GM12878 (cell line): ENCODE results near the gene KBTBD3. TPM values are rescaled to one million over a fixed set of nuclear protein-coding genes. Genes with fewer than 3 reads are reported as not detected.
"Not testable (repeated sequence)": the region's sequence is repeated elsewhere in the genome, so short reads cannot be mapped to it uniquely, and the experiment has no call there.

Experiments used
- ATAC-seq: fragments of 200-7000 bp; cut with Tn5 transposase; 3 replicates; pipeline ENCODE4 v1.9.1; 2020; ENCODE audit warnings: mild to moderate bottlenecking, moderate library complexity
- BruUV-seq: library from RNA; stranded (reverse); fragments of 400-500 nt; replicated peaks from 2 replicates; lab custom pipeline; 2021; lab: Mats Ljungman, UMichigan
- CTCF ChIA-PET: fragments of 300-600 bp; sonication (Branson Sonifier 250); formaldehyde crosslinking; extraction: SDS; loops from one replicate; lab custom pipeline; 2021; ENCODE audit warnings: inconsistent platforms; lab: Yijun Ruan, JAX
- POLR2A ChIA-PET: fragments of 350-600 bp; formaldehyde crosslinking; extraction: SDS; loops from one replicate; lab custom pipeline; 2021; ENCODE audit warnings: inconsistent platforms; lab: Charles Lee
- RAD21 ChIA-PET: fragments of 300-600 bp; sonication (Branson Sonifier 250); formaldehyde crosslinking; loops from one replicate; lab custom pipeline; 2023; ENCODE audit warnings: antibody characterized with exemption; ENCODE audit not compliant: unreplicated experiment; lab: Charles Lee
- SMC1A ChIA-PET: fragments of 300-600 bp; sonication (Branson Sonifier 250); formaldehyde crosslinking; loops from one replicate; lab custom pipeline; 2023; ENCODE audit not compliant: unreplicated experiment, uncharacterized antibody; lab: Charles Lee
- DNase-seq: peaks from one replicate; pipeline ENCODE4 v3.0.0-alpha.2; 2011; ENCODE audit warnings: low read depth, low spot score
- FAIRE-seq: peaks from 3 replicates; lab custom pipeline; 2011; peaks lifted over from hg19 to GRCh38; lab: Jason Lieb, UNC
- H2AFZ ChIP-seq: 2 replicates; pipeline ENCODE4 v1.6.0; 2011; ENCODE audit warnings: low read depth, low read length, control low read depth; ENCODE audit not compliant: control insufficient read depth
- H3K27ac ChIP-seq: 2 replicates; pipeline ENCODE4 v1.5.1; 2011; ENCODE audit warnings: control low read depth; ENCODE audit not compliant: control insufficient read depth, insufficient read depth
- H3K27me3 ChIP-seq, 2 experiments: replicated peaks in 1 of 2; 2 replicates each; pipeline versions ENCODE4 v1.6.0 to v1.6.1; 2011; ENCODE audit warnings: low read length in 1 of 2; ENCODE audit not compliant: control insufficient read depth in 2 of 2, insufficient read depth in 2 of 2
- H3K36me3 ChIP-seq, 2 experiments: 2 replicates each; pipeline ENCODE4 v1.5.1; 2011; ENCODE audit warnings: low read length in 1 of 2; ENCODE audit not compliant: control insufficient read depth in 2 of 2, insufficient read depth in 2 of 2
- H3K4me1 ChIP-seq: 2 replicates; pipeline ENCODE4 v1.6.1; 2011; ENCODE audit warnings: mild to moderate bottlenecking, low read length, moderate library complexity, mixed read lengths; ENCODE audit not compliant: control insufficient read depth, insufficient read depth
- H3K4me2 ChIP-seq: 2 replicates; pipeline ENCODE4 v1.6.0; 2011; ENCODE audit warnings: control low read depth; ENCODE audit not compliant: control insufficient read depth, insufficient read depth
- H3K4me3 ChIP-seq: fragments of 200-600 bp; sonication (generic); 2 replicates; pipeline ENCODE4 v1.5.1; 2016
- H3K79me2 ChIP-seq: 2 replicates; pipeline ENCODE4 v1.6.0; 2011; ENCODE audit warnings: low read length; ENCODE audit not compliant: control insufficient read depth, insufficient read depth
- H3K9ac ChIP-seq: 2 replicates; pipeline ENCODE4 v1.8.0; 2011; ENCODE audit warnings: low read length, control low read depth, mixed read lengths; ENCODE audit not compliant: control insufficient read depth, insufficient read depth
- H3K9me3 ChIP-seq: replicated peaks from 3 replicates; pipeline ENCODE4 v1.5.1; 2011; ENCODE audit warnings: mild to moderate bottlenecking, low read length; ENCODE audit not compliant: control insufficient read depth, insufficient read depth
- H4K20me1 ChIP-seq: 2 replicates; pipeline ENCODE4 v1.6.0; 2011; ENCODE audit not compliant: control insufficient read depth, insufficient read depth
- BCLAF1 ChIP-seq: fragments of 450-650 bp; IDR thresholded peaks from 2 replicates; pipeline ENCODE4 v1.6.1; 2017; ENCODE audit warnings: antibody characterized with exemption, mild to moderate bottlenecking, moderate library complexity
- BRCA1 ChIP-seq: IDR thresholded peaks from 2 replicates; pipeline ENCODE4 v1.6.1; 2011; ENCODE audit warnings: low read depth, low read length, improper control_type of control experiment
- CBX3 ChIP-seq: fragments of 200-600 bp; sonication (generic); IDR thresholded peaks from 2 replicates; pipeline ENCODE4 v1.6.1; 2016; ENCODE audit warnings: low read depth, borderline replicate concordance
- CREM ChIP-seq: IDR thresholded peaks from 2 replicates; pipeline ENCODE4 v1.6.1; 2014; ENCODE audit warnings: antibody characterized with exemption, low read depth
- DPF2 ChIP-seq: fragments of 450-650 bp; IDR thresholded peaks from 2 replicates; pipeline ENCODE4 v1.6.1; 2017; ENCODE audit warnings: mild to moderate bottlenecking
- EZH2 ChIP-seq: IDR thresholded peaks from 2 replicates; pipeline ENCODE4 v1.6.1; 2012; ENCODE audit warnings: low read depth, mild to moderate bottlenecking, control low read depth, inconsistent platforms, low read length, borderline replicate concordance; ENCODE audit not compliant: control insufficient read depth
- HCFC1 ChIP-seq: fragments of 150-350 bp; IDR thresholded peaks from 2 replicates; pipeline ENCODE4 v1.6.1; 2014; ENCODE audit warnings: low read length
- MXI1 ChIP-seq: fragments of 150-350 bp; IDR thresholded peaks from 2 replicates; pipeline ENCODE4 v1.6.1; 2011; ENCODE audit warnings: low read depth, mild to moderate bottlenecking, inconsistent platforms, low read length, improper control_type of control experiment
- NBN ChIP-seq: fragments of 450-650 bp; IDR thresholded peaks from 2 replicates; pipeline ENCODE4 v1.6.1; 2016
- PAX5 ChIP-seq: IDR thresholded peaks from 2 replicates; pipeline ENCODE4 v1.6.1; 2011; ENCODE audit warnings: low read depth, low read length, borderline replicate concordance
- USF1 ChIP-seq: IDR thresholded peaks from 2 replicates; pipeline ENCODE4 v1.6.1; 2011; ENCODE audit warnings: borderline replicate concordance, low read depth, mild to moderate bottlenecking, moderate library complexity, mixed read lengths, low read length; ENCODE audit not compliant: insufficient read depth; ENCODE audit errors: extremely low read length
- ZNF622 ChIP-seq: fragments of 450-650 bp; IDR thresholded peaks from 2 replicates; pipeline ENCODE4 v1.6.1; 2017; ENCODE audit warnings: mild to moderate bottlenecking, inconsistent platforms
- WGBS: methylation state at CpG from one replicate; pipeline ENCODE4 v1.1.6; 2016; ENCODE audit warnings: low lambda C conversion rate; ENCODE audit not compliant: insufficient replicate concordance, insufficient coverage; ENCODE audit errors: missing lambda C conversion rate; 5-methylcytosine and 5-hydroxymethylcytosine counted together
- in situ Hi-C: fragments of 300-500 bp; cut with MboI; formaldehyde crosslinking; loops from 9 replicates; pipeline ENCODE4 v1.14.3; 2018; ENCODE audit warnings: mixed read lengths
- intact Hi-C: fragments of 100-400 bp; cut with micrococcal nuclease; formaldehyde crosslinking; loops from one replicate; pipeline ENCODE4 v1.14.2; 2022; ENCODE audit not compliant: unreplicated experiment
- polyA plus RNA-seq, 11 experiments: library from polyadenylated mRNA; depleted of rRNA in 4 of 11; unstranded in 6 of 11; stranded (reverse) in 5 of 11; fragments of >200 nt; fragmentation: Nextera tagmentation in 4 of 11; fragmentation: Illumina TruSeq in 1 of 11; extraction: Ambion mirVana in 4 of 11; extraction: Trizol in 1 of 11; gene quantifications; 1 replicate in 1 of 11; 2 replicates in 10 of 11; pipeline versions ENCODE4 v1.2.1 to v1.2.3, GENCODE V29; 2011 to 2016; ENCODE audit warnings: inconsistent platforms in 2 of 11, missing spikeins in 2 of 11, low read depth in 1 of 11
- total RNA-seq, 4 experiments: library from RNA; depleted of rRNA in 3 of 4; stranded (reverse); fragments of >200 nt in 3 of 4; fragmentation: Illumina TruSeq in 1 of 4; extraction: Trizol in 1 of 4; gene quantifications; 2 replicates each; pipeline versions ENCODE4 v1.2.1 to v1.2.3, GENCODE V29; 2013 to 2021
- TF ChIP-seq, protein P1 (sequence below): fragments of 150-350 bp; IDR thresholded peaks from 2 replicates; pipeline ENCODE4 v1.6.1; 2014; ENCODE audit warnings: mild to moderate bottlenecking, low read depth, low read length

Gene KBTBD3
- total and polyA plus RNA-seq, 10 of the 15 experiments (the other 5 are each of a cell fraction or from before 2014, with no cell fraction given): 1.9 to 18.1 (median 8.4) TPM

- Histone ChIP-seq H4K20me1 (no peaks in the 10 kb centered on the region), H3K4me2 (no peak overlapping the region), H3K4me3 (no peak overlapping the region), H3K27ac (no peak overlapping the region), H3K36me3 (peaks cover 5 to 18% of the 10 kb centered on the region in 2 experiments), H2AFZ (no peak overlapping the region), H3K9me3 (peaks cover 1% of the 10 kb centered on the region; the same call in 1 of the 3 replicates), H3K27me3 (no peaks in the 10 kb centered on the region), H3K79me2 (peaks cover 17% of the 10 kb centered on the region), H3K9ac (no peak overlapping the region), H3K4me1 (no peaks in the 10 kb centered on the region)
- BruUV-seq: no TSS peak
- FAIRE-seq (no peak), ATAC-seq (no peak), DNase-seq (no peak)
- POLR2A ChIA-PET: no interaction called here
- RAD21 ChIA-PET: no interaction called here
- intact Hi-C loops: no loop called here
- CTCF ChIA-PET: no interaction called here
- 98% methylated on average over 2 of the region's 2 CpGs for WGBS
- in situ Hi-C loops: no loop called here
- TF ChIP-seq ZNF622 (no peak), NBN (no peak), BRCA1 (no peak), MXI1 (no peak), BCLAF1 (no peak), EZH2 (no peak), DPF2 (no peak), PAX5 (no peak), HCFC1 (no peak), USF1 (no peak), CBX3 (no peak), CREM (no peak)
- TF ChIP-seq, protein P1, sequence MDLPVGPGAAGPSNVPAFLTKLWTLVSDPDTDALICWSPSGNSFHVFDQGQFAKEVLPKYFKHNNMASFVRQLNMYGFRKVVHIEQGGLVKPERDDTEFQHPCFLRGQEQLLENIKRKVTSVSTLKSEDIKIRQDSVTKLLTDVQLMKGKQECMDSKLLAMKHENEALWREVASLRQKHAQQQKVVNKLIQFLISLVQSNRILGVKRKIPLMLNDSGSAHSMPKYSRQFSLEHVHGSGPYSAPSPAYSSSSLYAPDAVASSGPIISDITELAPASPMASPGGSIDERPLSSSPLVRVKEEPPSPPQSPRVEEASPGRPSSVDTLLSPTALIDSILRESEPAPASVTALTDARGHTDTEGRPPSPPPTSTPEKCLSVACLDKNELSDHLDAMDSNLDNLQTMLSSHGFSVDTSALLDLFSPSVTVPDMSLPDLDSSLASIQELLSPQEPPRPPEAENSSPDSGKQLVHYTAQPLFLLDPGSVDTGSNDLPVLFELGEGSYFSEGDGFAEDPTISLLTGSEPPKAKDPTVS: no peak
- SMC1A ChIA-PET: interaction anchor here (1.1 kb wide), 1 partner anchor 11 kb away, joined by 3 read pairs; no protein-coding TSS in a partner anchor
These were observed 65.7 kb downstream of the KBTBD3 start for GRCh38 chr11:106011481-106011880.

GRCh38 chr11:106003094-106003493 lies 74.1 kb downstream of the KBTBD3 start:
- ATAC-seq, FAIRE-seq, H3K9me3 ChIP-seq, H3K27ac ChIP-seq, POLR2A ChIA-PET, in situ Hi-C loops, BruUV-seq, H3K4me1 ChIP-seq, H4K20me1 ChIP-seq, H3K79me2 ChIP-seq, H3K4me2 ChIP-seq, H3K9ac ChIP-seq, RAD21 ChIA-PET, H3K27me3 ChIP-seq, SMC1A ChIA-PET, H3K4me3 ChIP-seq, intact Hi-C loops, DNase-seq, H3K36me3 ChIP-seq, H2AFZ ChIP-seq: not testable (repeated sequence)
- CTCF ChIA-PET: interaction anchor here (0.7 kb wide), 1 partner anchor 130 kb away, joined by 3 read pairs; no protein-coding TSS in a partner anchor
- 100% methylated on average over 4 of the region's 4 CpGs for WGBS
